ENCODE results near the gene PRR12. TPM values are rescaled to one million over a fixed set of nuclear protein-coding genes. Genes with fewer than 3 reads are reported as not detected.

Gene PRR12
- total and polyA plus RNA-seq, 7 experiments from 2014 or later, result 0.25 to 69.4 (median 51.8) TPM

- peak overlapping the region in 6 of 9 donors; percentile 7 to 72 (median 48) for H3K27ac Mint-ChIP-seq
- DNase-seq, result no peak
- H3K27me3 Mint-ChIP-seq, result no peaks in the 10 kb centered on the region
- Histone ChIP-seq H3K4me3 (ENCODE audit: low read length) (no peak overlapping the region), H3K27ac (ENCODE audit: low read depth, low read length) (no peak overlapping the region), H3K4me1 (ENCODE audit: control insufficient read depth in 2 of 2, insufficient read depth in 2 of 2, low read length in 2 of 2) (peaks cover 17 to 36% of the 10 kb centered on the region in 2 donors), H3K27me3 (ENCODE audit: control insufficient read depth in 2 of 2, insufficient read depth in 2 of 2, low read length in 2 of 2) (no peaks in the 10 kb centered on the region), H3K36me3 (ENCODE audit: control insufficient read depth in 2 of 3, insufficient read depth in 3 of 3, low read length in 3 of 3) (peaks cover 0 to 32% (median 15%) of the 10 kb centered on the region in 3 experiments), H3K9me3 (ENCODE audit: control insufficient read depth in 2 of 3, low read length in 3 of 3) (no peaks in the 10 kb centered on the region)
- H3K36me3 Mint-ChIP-seq, result peaks cover 0 to 8% (median 0%) of the 10 kb centered on the region in 5 donors
- CTCF ChIA-PET, result interaction anchor here (0.5 to 8.3 kb wide), 6 partner anchors 9 to 458 kb away, joined by 3 to 314 read pairs (median 49); no protein-coding TSS in a partner anchor
- H3K4me1 Mint-ChIP-seq, result peaks cover 27 to 69% (median 53%) of the 10 kb centered on the region in 7 donors
- POLR2A ChIA-PET, result interaction anchor here (0.6 to 21.0 kb wide), 3 partner anchors 21 to 68 kb away, joined by 4 to 687 read pairs (median 118); no protein-coding TSS in a partner anchor
- no peak overlapping the region for H3K4me3 Mint-ChIP-seq
- no peaks in the 10 kb centered on the region for H3K9me3 Mint-ChIP-seq
- no peak for ATAC-seq
- intact Hi-C loops (cut with micrococcal nuclease), result no loop called here
These were observed 17.6 kb upstream of the PRR12 start for GRCh38 chr19:49573425-49573824.

- ChIA-PET POLR2A (interaction anchor here (1.4 to 21.0 kb wide), 4 partner anchors 11 to 101 kb away, joined by 3 to 687 read pairs (median 62); no protein-coding TSS in a partner anchor), CTCF (interaction anchor here (0.5 to 8.3 kb wide), 5 partner anchors 24 to 459 kb away, joined by 3 to 314 read pairs (median 3); no protein-coding TSS in a partner anchor)
- no peak for ATAC-seq
- Histone ChIP-seq H3K4me1 (ENCODE audit: control insufficient read depth in 2 of 2, insufficient read depth in 2 of 2, low read length in 2 of 2) (peaks cover 15 to 36% of the 10 kb centered on the region in 2 donors), H3K27ac (ENCODE audit: low read depth, low read length) (no peak overlapping the region), H3K27me3 (ENCODE audit: control insufficient read depth in 2 of 2, insufficient read depth in 2 of 2, low read length in 2 of 2) (no peaks in the 10 kb centered on the region), H3K9me3 (ENCODE audit: control insufficient read depth in 2 of 3, low read length in 3 of 3) (no peaks in the 10 kb centered on the region), H3K4me3 (ENCODE audit: low read length) (no peak overlapping the region), H3K36me3 (ENCODE audit: control insufficient read depth in 2 of 3, insufficient read depth in 3 of 3, low read length in 3 of 3) (peaks cover 0 to 32% (median 15%) of the 10 kb centered on the region in 3 experiments)
- Mint-ChIP-seq H3K36me3 (peaks cover 0 to 8% (median 0%) of the 10 kb centered on the region in 5 donors), H3K4me3 (no peak overlapping the region), H3K4me1 (peaks cover 29 to 71% (median 53%) of the 10 kb centered on the region in 7 donors), H3K9me3 (no peaks in the 10 kb centered on the region), H3K27me3 (no peaks in the 10 kb centered on the region), H3K27ac (peak overlapping the region in 5 of 9 donors; percentile 6 to 66 (median 38))
- intact Hi-C loops (cut with micrococcal nuclease), result no loop called here
- no peak for DNase-seq
These were observed 16.7 kb upstream of the PRR12 start for GRCh38 chr19:49574206-49574755.

GRCh38 chr19:49579193-49579592 is 11.8 kb upstream of the PRR12 start:
- H3K36me3 Mint-ChIP-seq, result peaks cover 0 to 4% (median 0%) of the 10 kb centered on the region in 5 donors
- no peaks in the 10 kb centered on the region for H3K27me3 Mint-ChIP-seq
- Histone ChIP-seq H3K36me3 (ENCODE audit: control insufficient read depth in 2 of 3, insufficient read depth in 3 of 3, low read length in 3 of 3) (peaks cover 0 to 21% (median 11%) of the 10 kb centered on the region in 3 experiments), H3K27ac (ENCODE audit: low read depth, low read length) (peak overlapping the region; percentile 84), H3K27me3 (ENCODE audit: control insufficient read depth in 2 of 2, insufficient read depth in 2 of 2, low read length in 2 of 2) (no peaks in the 10 kb centered on the region), H3K4me1 (ENCODE audit: control insufficient read depth in 2 of 2, insufficient read depth in 2 of 2, low read length in 2 of 2) (peaks cover 0 to 22% of the 10 kb centered on the region in 2 donors), H3K4me3 (ENCODE audit: low read length) (no peak overlapping the region), H3K9me3 (ENCODE audit: control insufficient read depth in 2 of 3, low read length in 3 of 3) (no peaks in the 10 kb centered on the region)
- intact Hi-C loops (cut with micrococcal nuclease), result no loop called here
- peak overlapping the region; percentile 91 to 98 (median 94) for H3K4me3 Mint-ChIP-seq
- ATAC-seq (no peak), DNase-seq (no peak)
- ChIA-PET POLR2A (interaction anchor here (0.7 to 4.9 kb wide), 22 partner anchors 9 to 126 kb away, joined by 3 to 82 read pairs (median 8); partner anchors contain the start of genes ALDH16A1, FCGRT, PRR12 and RCN3), CTCF (interaction anchor here (0.6 to 2.9 kb wide), 6 partner anchors 8 to 249 kb away, joined by 3 to 16 read pairs (median 3); no protein-coding TSS in a partner anchor)
- H3K9me3 Mint-ChIP-seq, result no peaks in the 10 kb centered on the region
- peaks cover 20 to 53% (median 42%) of the 10 kb centered on the region in 7 donors for H3K4me1 Mint-ChIP-seq
- peak overlapping the region in 7 of 9 donors; percentile 54 to 98 (median 91) for H3K27ac Mint-ChIP-seq

- H3K4me1 Mint-ChIP-seq, result peaks cover 20 to 51% (median 39%) of the 10 kb centered on the region in 7 donors
- H3K36me3 Mint-ChIP-seq, result peaks cover 0 to 4% (median 0%) of the 10 kb centered on the region in 5 donors
- ATAC-seq, result no peak
- peak overlapping the region; percentile 85 to 98 (median 92) for H3K27ac Mint-ChIP-seq
- Histone ChIP-seq H3K36me3 (ENCODE audit: control insufficient read depth in 2 of 3, insufficient read depth in 3 of 3, low read length in 3 of 3) (peaks cover 0 to 17% (median 11%) of the 10 kb centered on the region in 3 experiments), H3K27ac (ENCODE audit: low read depth, low read length) (peak overlapping the region; percentile 84), H3K4me1 (ENCODE audit: control insufficient read depth in 2 of 2, insufficient read depth in 2 of 2, low read length in 2 of 2) (peaks cover 0 to 22% of the 10 kb centered on the region in 2 donors), H3K27me3 (ENCODE audit: control insufficient read depth in 2 of 2, insufficient read depth in 2 of 2, low read length in 2 of 2) (no peaks in the 10 kb centered on the region), H3K9me3 (ENCODE audit: control insufficient read depth in 2 of 3, low read length in 3 of 3) (no peaks in the 10 kb centered on the region), H3K4me3 (ENCODE audit: low read length) (peak overlapping the region; percentile 68)
- H3K27me3 Mint-ChIP-seq, result no peaks in the 10 kb centered on the region
- CTCF ChIA-PET, result interaction anchor here (0.6 to 2.9 kb wide), 8 partner anchors 9 to 250 kb away, joined by 3 to 16 read pairs (median 4); partner anchors contain the start of gene PIH1D1
- intact Hi-C loops (cut with micrococcal nuclease), result loop anchor here (1.0 to 5.0 kb wide), 7 partner anchors 10 to 463 kb away; partner anchors contain the start of genes PTOV1 (in 2 of the 2), BCL2L12 (in 1 of the 2), C19orf73 (in 1 of the 2) and IRF3 (in 1 of the 2)
- peak overlapping the region; percentile 91 to 98 (median 94) for H3K4me3 Mint-ChIP-seq
- POLR2A ChIA-PET, result interaction anchor here (0.6 to 4.9 kb wide), 32 partner anchors 9 to 127 kb away, joined by 3 to 82 read pairs (median 6); partner anchors contain the start of genes ALDH16A1, BCL2L12, FCGRT and IRF3
- no peaks in the 10 kb centered on the region for H3K9me3 Mint-ChIP-seq
- DNase-seq, result no peak
These were observed 11.1 kb upstream of the PRR12 start for GRCh38 chr19:49579947-49580263.

- Mint-ChIP-seq H3K4me3 (peak within 1 kb of the TSS; percentile 91 to 98 (median 94)), H3K27me3 (no peaks in the 10 kb centered on the region), H3K36me3 (peaks cover 0 to 4% (median 0%) of the 10 kb centered on the region in 5 donors), H3K27ac (peak within 1 kb of the TSS; percentile 85 to 98 (median 92)), H3K4me1 (peaks cover 20 to 49% (median 36%) of the 10 kb centered on the region in 7 donors), H3K9me3 (no peaks in the 10 kb centered on the region)
- ChIA-PET CTCF (interaction anchor here (0.5 to 2.9 kb wide), 10 partner anchors 9 to 1377 kb away, joined by 3 to 16 read pairs (median 4); partner anchors contain the start of gene PIH1D1), POLR2A (interaction anchor here (0.6 to 4.9 kb wide), 31 partner anchors 10 to 601 kb away, joined by 3 to 82 read pairs (median 6); partner anchors contain the start of genes ALDH16A1, BCL2L12, FCGRT and IRF3)
- H3K27me3 ChIP-seq (ENCODE audit: control insufficient read depth in 2 of 2, insufficient read depth in 2 of 2, low read length in 2 of 2), result no peaks in the 10 kb centered on the region
- peak within 1 kb of the TSS; percentile 68 for H3K4me3 ChIP-seq (ENCODE audit: low read length)
- peak within 1 kb of the TSS; percentile 84 for H3K27ac ChIP-seq (ENCODE audit: low read depth, low read length)
- H3K9me3 ChIP-seq (ENCODE audit: control insufficient read depth in 2 of 3, low read length in 3 of 3), result no peaks in the 10 kb centered on the region
- peaks cover 0 to 22% of the 10 kb centered on the region in 2 donors for H3K4me1 ChIP-seq (ENCODE audit: control insufficient read depth in 2 of 2, insufficient read depth in 2 of 2, low read length in 2 of 2)
- ATAC-seq (peak; percentile 100), DNase-seq (peak; percentile 88 to 96 (median 94))
- intact Hi-C loops (cut with micrococcal nuclease), result loop anchor here (1.0 to 5.0 kb wide), 7 partner anchors 10 to 463 kb away; partner anchors contain the start of genes PTOV1 (in 2 of the 2), BCL2L12 (in 1 of the 2), C19orf73 (in 1 of the 2) and IRF3 (in 1 of the 2)
- H3K36me3 ChIP-seq (ENCODE audit: control insufficient read depth in 2 of 3, insufficient read depth in 3 of 3, low read length in 3 of 3), result peaks cover 0 to 12% (median 7%) of the 10 kb centered on the region in 3 experiments
These were observed 10.5 kb upstream of the PRR12 start, which contains the start of gene NOSIP for GRCh38 chr19:49580264-49581006. TSS of gene NOSIP (minus strand) at chr19:49580556. CDS start at chr19:49560691, 19,865 bp downstream.

All from naive thymus-derived CD4-positive, alpha-beta T cell (primary cell).